ENCODE measurements around the gene EFCAB8.
A peak's percentile ranks its signal among the peaks of the same experiment; 100 is the strongest.

Gene EFCAB8

GRCh38 chr20:32908334-32909292, 49.9 kb downstream of the EFCAB8 start:
- H3K9ac ChIP-seq = peak overlapping the region; percentile 12; the same call in 1 of the 2 replicates
- H3K27ac ChIP-seq = peak overlapping the region; percentile 68
- H3K27me3 ChIP-seq = no peaks in the 10 kb centered on the region
- no peaks in the 10 kb centered on the region for H3K9me3 ChIP-seq
- peak overlapping the region; percentile 83 for H3K4me2 ChIP-seq
- H3K36me3 ChIP-seq = no peaks in the 10 kb centered on the region
- no peak overlapping the region for H3K4me3 ChIP-seq
- H4K20me1 ChIP-seq = no peaks in the 10 kb centered on the region
- no peak for TF ChIP-seq Cebpa-rat (IDR thresholded peaks at IDR 0.05)
- peaks cover 45% of the 10 kb centered on the region for H3K4me1 ChIP-seq

- TF ChIP-seq Cebpa-rat (IDR thresholded peaks at IDR 0.05) = no peak
- Histone ChIP-seq H3K4me2 (peak overlapping the region; percentile 83), H3K9ac (peak overlapping the region; percentile 12; the same call in 1 of the 2 replicates), H3K4me1 (peaks cover 45% of the 10 kb centered on the region), H3K27me3 (no peaks in the 10 kb centered on the region), H3K27ac (peak overlapping the region; percentile 68), H3K36me3 (no peaks in the 10 kb centered on the region), H3K4me3 (no peak overlapping the region), H4K20me1 (no peaks in the 10 kb centered on the region), H3K9me3 (no peaks in the 10 kb centered on the region)
Measured at GRCh38 chr20:32909451-32909850, 50.7 kb downstream of the EFCAB8 start.

DNA sequence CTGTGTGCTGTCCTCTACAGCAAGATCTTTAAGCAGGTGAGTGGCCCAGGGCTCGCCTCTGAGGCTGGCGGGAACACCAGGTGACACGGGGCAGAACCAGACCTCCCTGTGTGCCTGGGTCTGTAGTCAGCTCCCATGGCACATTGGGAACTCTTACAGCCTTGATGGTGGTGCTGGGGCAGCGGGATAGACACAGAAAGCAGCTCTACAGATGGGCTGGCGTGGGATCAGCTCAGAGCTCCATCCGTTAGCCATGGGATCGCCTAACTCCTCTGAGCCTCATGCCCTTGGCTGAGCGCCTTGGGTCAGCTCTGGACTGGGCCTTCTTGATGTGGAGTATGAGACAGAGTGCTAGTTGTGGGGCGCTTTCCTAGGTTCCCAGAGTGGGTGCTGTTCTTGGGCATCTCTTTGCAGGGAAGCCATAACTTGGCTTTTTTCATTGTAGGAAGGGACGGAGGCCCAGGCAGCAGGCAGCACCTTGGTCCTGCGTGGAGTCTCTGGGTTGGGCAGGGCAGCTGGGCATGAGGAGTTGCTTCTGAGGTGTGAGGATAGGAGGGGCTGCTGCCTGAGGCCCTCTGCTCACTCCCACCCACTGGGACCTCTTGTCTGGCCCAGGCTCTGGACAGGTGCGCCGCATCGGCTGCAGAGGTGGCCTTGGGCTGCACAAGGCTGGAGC, 51.3 kb downstream of the EFCAB8 start:
- Histone ChIP-seq H3K27me3 (no peaks in the 10 kb centered on the region), H3K9me3 (peaks cover 4% of the 10 kb centered on the region; the same call in 1 of the 2 replicates), H3K4me1 (peaks cover 45% of the 10 kb centered on the region), H3K36me3 (no peaks in the 10 kb centered on the region), H3K4me2 (peak overlapping the region; percentile 83), H4K20me1 (no peaks in the 10 kb centered on the region), H3K27ac (peak overlapping the region; percentile 68; the same call in 1 of the 2 replicates), H3K4me3 (no peak overlapping the region), H3K9ac (no peak overlapping the region)
- TF ChIP-seq Cebpa-rat (IDR thresholded peaks at IDR 0.05) = no peak

GRCh38 chr20:32911355-32911754, 52.6 kb downstream of the EFCAB8 start:
- no peak overlapping the region for H3K4me2 ChIP-seq
- H3K9me3 ChIP-seq = peaks cover 16% of the 10 kb centered on the region
- no peak overlapping the region for H3K27ac ChIP-seq
- no peak for TF ChIP-seq Cebpa-rat (IDR thresholded peaks at IDR 0.05)
- no peaks in the 10 kb centered on the region for H3K36me3 ChIP-seq
- H3K27me3 ChIP-seq = no peaks in the 10 kb centered on the region
- no peak overlapping the region for H3K9ac ChIP-seq
- H3K4me3 ChIP-seq = no peak overlapping the region
- H4K20me1 ChIP-seq = no peaks in the 10 kb centered on the region
- peaks cover 39% of the 10 kb centered on the region for H3K4me1 ChIP-seq

- no peak overlapping the region for H3K27ac ChIP-seq
- peaks cover 26% of the 10 kb centered on the region for H3K4me1 ChIP-seq
- no peaks in the 10 kb centered on the region for H3K27me3 ChIP-seq
- peaks cover 18% of the 10 kb centered on the region for H3K9me3 ChIP-seq
- H3K9ac ChIP-seq = no peak overlapping the region
- H3K4me3 ChIP-seq = no peak overlapping the region
- no peak for TF ChIP-seq Cebpa-rat (IDR thresholded peaks at IDR 0.05)
- H3K4me2 ChIP-seq = no peak overlapping the region
- H4K20me1 ChIP-seq = no peaks in the 10 kb centered on the region
- H3K36me3 ChIP-seq = no peaks in the 10 kb centered on the region
Measured at GRCh38 chr20:32912688-32913087, 54.0 kb downstream of the EFCAB8 start.

DNA sequence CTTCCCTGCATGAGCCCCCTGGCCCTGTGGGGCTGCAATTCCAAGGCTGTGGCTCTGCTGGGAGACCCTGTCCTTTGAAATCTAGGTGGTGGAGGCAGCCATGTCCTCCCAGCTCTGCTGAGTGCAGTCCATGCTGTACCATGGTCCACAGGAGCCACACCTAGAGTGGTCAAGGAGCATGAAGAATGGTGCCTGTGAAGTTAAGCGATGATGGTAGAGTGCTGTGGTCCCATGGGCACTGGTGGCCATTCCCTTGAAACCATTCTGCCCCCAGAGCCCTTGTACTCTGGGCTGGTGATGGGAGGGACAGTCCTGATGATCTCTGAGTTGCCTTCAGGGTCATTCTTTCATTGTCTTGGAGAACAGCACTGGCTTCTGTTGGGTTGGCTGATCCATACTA, 55.3 kb downstream of the EFCAB8 start:
- no peak overlapping the region for H3K9ac ChIP-seq
- H4K20me1 ChIP-seq = no peaks in the 10 kb centered on the region
- no peak for TF ChIP-seq Cebpa-rat (IDR thresholded peaks at IDR 0.05)
- H3K36me3 ChIP-seq = no peaks in the 10 kb centered on the region
- peaks cover 13% of the 10 kb centered on the region for H3K4me1 ChIP-seq
- no peak overlapping the region for H3K4me2 ChIP-seq
- H3K27ac ChIP-seq = no peak overlapping the region
- H3K27me3 ChIP-seq = no peaks in the 10 kb centered on the region
- H3K4me3 ChIP-seq = no peak overlapping the region
- peaks cover 18% of the 10 kb centered on the region for H3K9me3 ChIP-seq

GRCh38 chr20:32917191-32917950, 58.6 kb downstream of the EFCAB8 start:
- Histone ChIP-seq H3K9me3 (peaks cover 18% of the 10 kb centered on the region), H3K4me2 (no peak overlapping the region), H3K4me1 (no peaks in the 10 kb centered on the region), H3K27me3 (no peaks in the 10 kb centered on the region), H3K9ac (no peak overlapping the region), H3K27ac (no peak overlapping the region), H3K36me3 (no peaks in the 10 kb centered on the region), H3K4me3 (no peak overlapping the region), H4K20me1 (no peaks in the 10 kb centered on the region)
- TF ChIP-seq Cebpa-rat (IDR thresholded peaks at IDR 0.05) = no peak

DNA sequence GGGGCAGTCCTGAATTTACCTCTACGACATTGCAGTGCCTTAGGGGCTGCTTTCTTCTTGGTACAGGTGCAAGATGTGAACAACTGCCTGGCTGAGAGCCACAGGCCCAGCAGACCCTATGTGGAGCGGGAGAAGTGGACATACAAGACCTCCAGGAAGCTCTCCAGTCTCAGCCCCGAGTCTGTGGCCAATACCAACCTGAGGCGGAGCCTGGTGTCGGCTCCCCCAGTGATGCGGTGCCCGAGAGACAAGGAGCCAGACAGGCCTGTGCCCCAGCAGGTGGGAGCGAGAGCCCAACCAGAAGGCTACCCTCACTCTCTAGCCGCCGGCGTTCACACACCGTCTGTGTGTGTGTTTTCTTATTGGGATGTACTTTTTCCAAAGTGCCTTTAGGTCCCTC, 59.6 kb downstream of the EFCAB8 start:
- Histone ChIP-seq H3K9ac (no peak overlapping the region), H3K4me1 (no peaks in the 10 kb centered on the region), H3K4me2 (no peak overlapping the region), H4K20me1 (no peaks in the 10 kb centered on the region), H3K36me3 (no peaks in the 10 kb centered on the region), H3K27me3 (no peaks in the 10 kb centered on the region), H3K4me3 (no peak overlapping the region), H3K9me3 (peaks cover 18% of the 10 kb centered on the region), H3K27ac (no peak overlapping the region)
- no peak for TF ChIP-seq Cebpa-rat (IDR thresholded peaks at IDR 0.05)

DNA sequence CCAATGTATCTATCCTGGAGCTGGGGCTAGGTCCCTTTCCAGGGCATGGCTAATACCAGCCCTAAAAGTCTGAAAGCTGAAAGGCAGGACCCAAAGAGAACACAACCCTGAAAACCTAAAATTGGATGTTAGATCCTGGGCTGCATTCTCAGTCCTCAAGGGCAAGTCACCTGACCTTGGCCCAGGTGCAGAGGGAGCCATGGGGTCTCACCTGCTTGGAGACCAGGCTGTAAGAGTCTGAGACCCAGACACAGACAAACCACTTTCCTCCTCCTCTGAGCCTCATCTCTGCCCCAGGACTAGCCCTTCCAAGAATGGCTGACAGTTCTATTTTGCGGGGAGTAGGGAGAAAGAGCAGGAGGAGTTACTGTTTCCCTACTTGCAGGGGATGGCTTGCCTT, 60.0 kb downstream of the EFCAB8 start:
- Histone ChIP-seq H4K20me1 (no peaks in the 10 kb centered on the region), H3K4me3 (no peak overlapping the region), H3K9me3 (peaks cover 18% of the 10 kb centered on the region), H3K27ac (no peak overlapping the region), H3K9ac (no peak overlapping the region), H3K27me3 (no peaks in the 10 kb centered on the region), H3K36me3 (no peaks in the 10 kb centered on the region), H3K4me1 (no peaks in the 10 kb centered on the region), H3K4me2 (no peak overlapping the region)
- TF ChIP-seq Cebpa-rat (IDR thresholded peaks at IDR 0.05) = no peak

Data from BLaER1 (cell line).